ENCODE data around the gene ATXN7.

The ATXN7 gene

GRCh38 chr3:64046592-64046991, 182.9 kb downstream of the ATXN7 start:
- no peak for DNase-seq (ENCODE audit: low read depth in 1 of 2, low spot score in 1 of 2)

DNA sequence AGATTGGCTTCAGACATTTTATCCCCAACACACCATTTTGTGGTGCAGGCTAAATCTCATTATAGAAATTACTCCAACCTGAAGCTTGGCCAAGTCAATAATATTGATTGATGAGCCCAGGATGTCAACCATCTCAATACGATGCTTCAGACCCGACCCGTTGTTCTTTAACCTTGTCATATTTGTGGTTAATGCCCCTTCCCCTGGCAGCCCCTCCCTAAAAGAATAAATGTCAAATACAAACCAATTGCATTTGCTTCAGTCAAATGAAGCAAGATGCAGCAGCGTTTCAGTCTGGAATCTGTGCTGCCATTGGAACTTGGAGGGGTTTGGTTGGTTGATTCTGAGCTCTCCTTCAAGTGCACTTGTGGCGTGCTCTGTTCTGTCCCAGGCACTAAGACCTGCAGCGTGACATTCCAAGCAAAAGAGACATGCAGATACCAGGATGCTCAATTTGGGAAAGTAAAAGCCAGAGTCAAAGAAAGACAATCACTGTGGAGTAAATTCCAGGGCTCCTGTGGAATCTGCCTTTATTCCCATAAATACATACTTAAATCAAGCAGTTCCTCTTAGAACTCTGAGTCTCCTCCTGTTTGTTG, 183.4 kb downstream of the ATXN7 start:
- DNase-seq (ENCODE audit: low read depth in 1 of 2, low spot score in 1 of 2): no peak

GRCh38 chr3:64047787-64048186, 184.1 kb downstream of the ATXN7 start:
- no peak for DNase-seq (ENCODE audit: low read depth in 1 of 2, low spot score in 1 of 2)

DNA sequence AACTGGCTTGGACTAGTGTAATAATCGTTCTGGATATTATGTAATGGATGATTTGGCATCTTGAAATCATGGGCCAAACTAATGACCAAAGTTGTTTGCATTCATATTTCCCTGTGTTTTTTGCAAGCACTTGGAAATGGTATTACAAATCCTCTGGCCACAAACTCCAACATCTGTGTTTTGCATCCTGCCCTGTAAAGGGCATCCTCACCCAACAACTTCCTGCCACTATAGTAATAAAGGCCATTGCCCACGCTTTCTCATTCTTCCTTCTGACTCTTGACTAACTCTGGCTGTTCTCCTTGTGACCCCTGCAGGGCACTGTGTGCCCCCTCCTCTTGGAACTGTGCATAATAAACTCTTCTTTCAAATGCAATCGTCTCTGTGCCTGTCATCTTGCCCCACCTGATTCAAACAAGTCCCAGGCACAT, 185.0 kb downstream of the ATXN7 start:
- no peak for DNase-seq (ENCODE audit: low read depth in 1 of 2, low spot score in 1 of 2)

DNA sequence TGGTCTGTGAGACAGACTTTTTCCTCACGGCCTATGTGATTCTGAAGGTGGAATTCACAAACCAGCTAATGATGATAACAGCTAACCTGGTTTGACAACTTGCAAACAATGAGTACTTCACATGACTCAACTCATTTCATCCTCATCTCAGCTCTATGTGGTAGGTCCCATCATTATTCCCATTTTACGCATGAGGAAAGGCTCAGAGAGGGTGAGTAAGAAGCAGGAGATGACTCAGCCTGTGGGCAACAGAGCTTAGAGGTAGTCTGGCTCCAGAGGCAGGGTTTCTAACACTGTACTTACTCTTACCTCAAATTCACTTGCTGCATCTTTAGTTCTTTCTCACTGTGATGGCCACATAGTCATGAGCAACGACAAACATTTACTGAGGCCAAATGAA, 185.5 kb downstream of the ATXN7 start:
- DNase-seq (ENCODE audit: low read depth in 1 of 2, low spot score in 1 of 2): no peak

GRCh38 chr3:64049832-64050231, 186.2 kb downstream of the ATXN7 start:
- DNase-seq (ENCODE audit: low read depth in 1 of 2, low spot score in 1 of 2): no peak
